ENCODE measurements around the gene NOL4.

Gene NOL4

DNA sequence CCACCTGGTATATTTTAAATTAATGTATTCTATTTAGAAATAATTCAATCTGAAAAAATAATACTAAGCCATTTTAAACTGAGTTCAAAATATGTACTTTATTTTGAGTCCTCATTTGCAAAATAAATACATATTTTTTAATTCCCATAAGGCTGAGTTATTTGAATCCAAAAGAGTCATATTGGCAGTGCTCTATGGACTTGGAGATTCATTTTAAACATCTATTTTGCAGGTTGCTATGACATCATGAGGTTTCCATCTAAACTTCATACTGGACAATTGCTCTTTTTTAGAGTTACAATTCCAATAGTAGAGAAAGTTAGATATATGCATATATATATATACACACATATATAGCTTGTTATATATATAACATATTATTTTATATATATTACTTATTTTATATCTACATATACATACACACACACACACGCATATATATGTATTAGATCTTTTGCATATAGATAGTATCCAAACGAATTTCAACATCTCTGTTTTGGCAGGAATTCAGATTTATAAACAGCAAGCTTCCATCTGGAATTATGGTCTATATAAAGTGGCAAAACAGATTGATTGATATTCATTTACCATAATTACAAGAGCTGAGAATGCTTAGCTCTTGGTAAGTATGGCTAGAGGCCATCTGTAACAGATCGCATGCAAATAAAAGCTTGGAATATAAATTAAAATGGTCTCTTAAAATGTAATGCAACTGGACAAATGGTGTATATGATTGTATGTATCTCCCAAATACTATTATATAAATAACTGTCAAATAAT lies 34.9 kb downstream of the NOL4 start:
- Histone ChIP-seq H3K4me1 (ENCODE audit: control insufficient read depth, insufficient read depth, low read length) (no peaks in the 10 kb centered on the region), H3K27me3 (replicated peaks; ENCODE audit: control insufficient read depth, insufficient read depth, low read length) (no peaks in the 10 kb centered on the region), H3K9me3 (ENCODE audit: control insufficient read depth, low read length) (no peaks in the 10 kb centered on the region), H3K9ac (ENCODE audit: low read length) (no peak overlapping the region), H3K36me3 (ENCODE audit: control insufficient read depth, insufficient read depth, low read length, severe bottlenecking) (no peaks in the 10 kb centered on the region), H3K4me3 (ENCODE audit: low read length) (no peak overlapping the region)
- DNase-seq (ENCODE audit: low read depth) = no peak

Measured in adipocyte (in vitro differentiated cells).